Natural killer cell treated with Interleukin-12 subunit alpha and Interleukin-12 subunit beta and Interleukin-15 and Interleukin-18, amount 100 ng/mL, for 72 hours (primary cell): Measurements from ENCODE around the gene OOSP4A. TPM values are rescaled to one million over a fixed set of nuclear protein-coding genes. Genes with fewer than 3 reads are reported as not detected.
"Not testable (repeated sequence)": the region's sequence is repeated elsewhere in the genome, so short reads cannot be mapped to it uniquely, and the experiment has no call there.

Source experiments
- ATAC-seq, 2 donors: fragments of 150-1000 bp; cut with Tn5 transposase in 1 of 2; sonication (Bioruptor Pico), chemical (Tn5 transposase) in 1 of 2; 2 replicates each; pipeline ENCODE4 v1.10.0; 2021
- DNase-seq: peaks from one replicate; pipeline ENCODE4 v3.0.0; 2022; ENCODE audit warnings: low spot score
- H3K27ac Mint-ChIP-seq, 2 donors: 1 replicate in 1 of 2; 2 replicates in 1 of 2; pipeline ENCODE4 v1.8.0; 2022; ENCODE audit warnings: mixed read lengths in 2 of 2, mild to moderate bottlenecking in 1 of 2, moderate library complexity in 1 of 2
- H3K27me3 Mint-ChIP-seq, 2 donors: 1 replicate in 1 of 2; 2 replicates in 1 of 2; pipeline ENCODE4 v1.8.0; 2022; ENCODE audit warnings: mixed read lengths in 2 of 2
- H3K36me3 Mint-ChIP-seq: one replicate; pipeline ENCODE4 v1.8.0; 2022; ENCODE audit warnings: mixed read lengths
- H3K4me1 Mint-ChIP-seq, 2 donors: 1 replicate in 1 of 2; 2 replicates in 1 of 2; pipeline ENCODE4 v1.8.0; 2022; ENCODE audit warnings: low read depth in 2 of 2, mixed read lengths in 2 of 2, mild to moderate bottlenecking in 1 of 2
- H3K4me3 Mint-ChIP-seq: one replicate; pipeline ENCODE4 v1.8.0; 2022; ENCODE audit warnings: mixed read lengths
- H3K9me3 Mint-ChIP-seq: 2 replicates; pipeline ENCODE4 v1.8.0; 2022; ENCODE audit warnings: mixed read lengths
- total RNA-seq, 2 donors: library from RNA; stranded (reverse); gene quantifications; one replicate each; pipeline ENCODE4 v1.2.3, GENCODE V29; 2022

Gene OOSP4A
- total RNA-seq, 2 donors from 2014 or later: not detected

- no peak overlapping the region for H3K4me3 Mint-ChIP-seq
- H3K27ac Mint-ChIP-seq: no peak overlapping the region
- DNase-seq: no peak
- H3K9me3 Mint-ChIP-seq: no peaks in the 10 kb centered on the region
- ATAC-seq: no peak
- peaks cover 2 to 25% of the 10 kb centered on the region in 2 donors for H3K27me3 Mint-ChIP-seq
- H3K4me1 Mint-ChIP-seq: no peaks in the 10 kb centered on the region
- H3K36me3 Mint-ChIP-seq: no peaks in the 10 kb centered on the region
Measured at GRCh38 chr11:59957094-59957493, 6.7 kb upstream of the OOSP4A start.

GRCh38 chr11:59960502-59961381 lies 3.1 kb upstream of the OOSP4A start:
- H3K9me3 Mint-ChIP-seq: no peaks in the 10 kb centered on the region
- peaks cover 6 to 19% of the 10 kb centered on the region in 2 donors for H3K27me3 Mint-ChIP-seq
- ATAC-seq (peak; percentile 43 to 68), DNase-seq (no peak)
- no peak overlapping the region for H3K4me3 Mint-ChIP-seq
- H3K27ac Mint-ChIP-seq: no peak overlapping the region
- H3K36me3 Mint-ChIP-seq: no peaks in the 10 kb centered on the region
- no peaks in the 10 kb centered on the region for H3K4me1 Mint-ChIP-seq

DNA sequence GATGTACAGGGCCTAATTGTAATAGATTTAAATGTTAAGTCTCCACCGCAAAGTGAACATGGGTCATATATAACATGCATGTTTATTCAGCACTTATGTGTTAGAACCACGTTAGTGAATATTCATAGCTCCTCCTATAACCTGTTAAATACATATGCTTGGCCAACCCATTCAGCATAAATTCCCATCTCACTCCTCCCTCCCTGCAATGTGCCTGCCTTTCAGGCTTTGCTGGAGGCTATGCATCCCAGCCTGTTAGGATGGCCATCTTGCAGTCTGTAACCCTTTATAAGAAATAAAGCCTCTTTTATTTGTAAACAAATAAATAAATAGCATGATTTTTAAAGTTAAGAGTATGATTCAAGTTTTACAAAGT lies 1.7 kb upstream of the OOSP4A start:
- Mint-ChIP-seq H3K36me3 (no peaks in the 10 kb centered on the region), H3K9me3 (no peaks in the 10 kb centered on the region), H3K27ac (no peak overlapping the region), H3K4me1 (no peaks in the 10 kb centered on the region), H3K4me3 (no peak overlapping the region), H3K27me3 (peaks cover 4 to 9% of the 10 kb centered on the region in 2 donors)
- no peak for DNase-seq
- ATAC-seq: no peak

GRCh38 chr11:59965424-59965823 lies 1.6 kb downstream of the OOSP4A start:
- H3K27me3 Mint-ChIP-seq: peaks cover 0 to 4% of the 10 kb centered on the region in 2 donors
- no peak for DNase-seq
- ATAC-seq: no peak
- H3K9me3 Mint-ChIP-seq: no peaks in the 10 kb centered on the region
- no peaks in the 10 kb centered on the region for H3K36me3 Mint-ChIP-seq
- no peaks in the 10 kb centered on the region for H3K4me1 Mint-ChIP-seq
- no peak overlapping the region for H3K27ac Mint-ChIP-seq
- no peak overlapping the region for H3K4me3 Mint-ChIP-seq

GRCh38 chr11:59966201-59966600 lies 2.4 kb downstream of the OOSP4A start:
- H3K4me3 Mint-ChIP-seq: no peak overlapping the region
- DNase-seq: no peak
- H3K27ac Mint-ChIP-seq: no peak overlapping the region
- H3K36me3 Mint-ChIP-seq: no peaks in the 10 kb centered on the region
- peaks cover 0 to 4% of the 10 kb centered on the region in 2 donors for H3K27me3 Mint-ChIP-seq
- no peak for ATAC-seq
- no peaks in the 10 kb centered on the region for H3K4me1 Mint-ChIP-seq
- H3K9me3 Mint-ChIP-seq: no peaks in the 10 kb centered on the region

DNA sequence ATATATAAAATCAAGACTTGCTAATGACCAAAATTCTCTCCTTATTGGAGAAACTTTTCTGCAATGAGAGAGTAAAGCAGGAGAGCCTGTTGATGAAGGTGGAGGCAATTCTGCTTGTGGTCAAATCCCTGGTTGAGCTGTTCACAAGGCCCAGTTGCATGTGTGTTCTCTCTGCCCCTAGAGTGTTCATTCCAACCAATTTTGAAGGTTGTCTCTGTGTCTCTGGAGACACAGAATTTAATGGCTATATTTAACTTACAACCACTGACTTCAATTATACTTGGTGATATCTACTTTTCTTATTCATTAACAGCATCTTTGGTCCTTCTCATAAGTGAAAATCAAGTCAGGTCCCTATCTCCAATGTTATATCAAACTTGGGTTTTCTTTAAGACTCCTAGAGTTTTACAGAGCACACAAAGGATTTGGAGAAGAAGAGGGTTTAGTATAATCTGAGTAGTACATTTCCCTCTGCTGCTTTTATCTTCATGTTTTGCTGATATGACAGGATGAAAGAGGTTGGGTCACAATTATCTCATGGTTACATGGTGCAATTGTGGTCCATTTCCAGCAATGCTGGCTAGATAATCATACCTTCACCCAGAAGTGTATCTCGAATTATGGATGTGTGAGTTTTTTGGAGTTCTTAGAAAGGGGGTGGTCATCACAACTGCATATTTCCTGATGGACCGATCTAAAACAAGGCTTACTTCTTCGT lies 4.0 kb downstream of the OOSP4A start:
- no peaks in the 10 kb centered on the region for H3K9me3 Mint-ChIP-seq
- ATAC-seq: peak in 1 of 2 donors; percentile 54
- H3K4me3 Mint-ChIP-seq: no peak overlapping the region
- H3K36me3 Mint-ChIP-seq: no peaks in the 10 kb centered on the region
- no peak overlapping the region for H3K27ac Mint-ChIP-seq
- H3K4me1 Mint-ChIP-seq: no peaks in the 10 kb centered on the region
- peaks cover 0 to 4% of the 10 kb centered on the region in 2 donors for H3K27me3 Mint-ChIP-seq
- DNase-seq: no peak

DNA sequence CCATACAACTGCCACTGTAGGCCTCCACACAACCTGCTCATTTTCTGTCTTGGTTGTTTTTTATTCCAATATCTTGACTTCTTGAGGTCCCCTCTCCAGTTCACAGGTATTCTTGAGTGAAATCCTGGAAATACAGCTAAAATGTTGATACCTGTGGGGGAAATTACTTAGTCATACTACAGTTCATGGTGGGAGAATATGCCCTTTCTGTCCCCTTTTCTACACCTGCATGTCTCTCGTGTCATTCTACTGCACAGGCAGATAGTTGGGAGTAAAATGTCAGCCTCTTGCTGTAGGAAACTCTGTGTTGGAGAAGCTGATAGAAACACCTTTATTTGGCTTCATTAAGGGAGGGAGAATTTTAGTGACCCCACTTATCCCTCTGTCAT lies 4.6 kb downstream of the OOSP4A start:
- peaks cover 0 to 4% of the 10 kb centered on the region in 2 donors for H3K27me3 Mint-ChIP-seq
- H3K4me1 Mint-ChIP-seq: no peaks in the 10 kb centered on the region
- H3K27ac Mint-ChIP-seq: no peak overlapping the region

DNA sequence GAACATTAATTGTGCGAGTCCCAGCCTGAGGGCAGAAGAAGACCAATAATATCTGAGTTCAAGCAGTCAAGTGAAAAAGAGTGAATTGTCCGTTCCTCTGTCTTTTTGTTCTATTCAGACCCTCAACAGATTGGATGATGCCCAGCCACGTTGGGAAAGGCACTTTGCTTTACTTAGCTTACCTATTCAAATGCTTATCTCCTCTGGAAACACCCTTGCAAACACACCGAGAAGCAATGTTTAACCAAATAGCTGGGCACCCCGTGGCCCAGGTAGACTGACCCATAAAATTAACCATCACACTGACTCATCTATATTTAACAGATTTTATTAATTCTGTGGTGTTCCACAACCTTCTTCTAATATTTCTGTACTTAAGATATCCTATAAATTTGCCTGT lies 9.3 kb downstream of the OOSP4A start:
- Mint-ChIP-seq H3K27me3 (no peaks in the 10 kb centered on the region), H3K36me3 (no peaks in the 10 kb centered on the region), H3K9me3 (no peaks in the 10 kb centered on the region), H3K4me3 (no peak overlapping the region), H3K4me1 (no peaks in the 10 kb centered on the region), H3K27ac (no peak overlapping the region)
- DNase-seq (no peak), ATAC-seq (no peak)

More for the DNA sequence above, 4.6 kb downstream of the OOSP4A start:
- Mint-ChIP-seq H3K4me3 (no peak overlapping the region), H3K36me3 (no peaks in the 10 kb centered on the region), H3K9me3 (no peaks in the 10 kb centered on the region)
- ATAC-seq (no peak), DNase-seq (no peak)

GRCh38 chr11:59981106-59981770 lies 17.4 kb downstream of the OOSP4A start:
- H3K27ac Mint-ChIP-seq: no peak overlapping the region
- no peaks in the 10 kb centered on the region for H3K4me1 Mint-ChIP-seq
- peaks cover 12 to 18% of the 10 kb centered on the region in 2 donors for H3K27me3 Mint-ChIP-seq
- peaks cover 4% of the 10 kb centered on the region for H3K9me3 Mint-ChIP-seq
- H3K36me3 Mint-ChIP-seq: no peaks in the 10 kb centered on the region
- no peak overlapping the region for H3K4me3 Mint-ChIP-seq
- DNase-seq (no peak), ATAC-seq (no peak)

- not testable (repeated sequence) for H3K9me3 Mint-ChIP-seq, ATAC-seq, H3K4me3 Mint-ChIP-seq, H3K27ac Mint-ChIP-seq, H3K36me3 Mint-ChIP-seq, H3K4me1 Mint-ChIP-seq, DNase-seq
- H3K27me3 Mint-ChIP-seq: peaks cover 12 to 18% of the 10 kb centered on the region in 2 donors
Measured at GRCh38 chr11:59982037-59982436, 18.2 kb downstream of the OOSP4A start.

DNA sequence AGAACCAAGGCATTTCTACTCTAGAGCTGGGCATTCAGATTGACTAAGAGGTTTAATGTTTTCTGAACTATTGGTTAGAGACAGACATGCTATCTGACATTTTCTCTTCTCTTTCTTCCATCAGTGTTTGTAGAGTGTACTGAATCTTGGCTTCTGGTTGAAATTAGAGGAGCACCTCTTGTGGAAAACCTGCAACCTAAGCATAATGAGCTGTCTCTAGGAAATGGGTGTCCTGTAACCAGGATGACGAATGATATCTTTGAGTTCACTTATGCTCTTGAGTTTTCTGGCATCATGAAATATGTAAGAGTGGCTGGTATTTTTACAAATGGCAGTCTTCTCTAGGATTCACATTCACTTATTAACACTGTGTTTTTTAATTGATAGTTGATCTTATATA lies 19.4 kb downstream of the OOSP4A start:
- DNase-seq (no peak), ATAC-seq (no peak)
- H3K4me3 Mint-ChIP-seq: no peak overlapping the region
- H3K27ac Mint-ChIP-seq: no peak overlapping the region
- H3K4me1 Mint-ChIP-seq: no peaks in the 10 kb centered on the region
- H3K36me3 Mint-ChIP-seq: no peaks in the 10 kb centered on the region
- H3K9me3 Mint-ChIP-seq: peaks cover 4% of the 10 kb centered on the region
- peaks cover 12 to 18% of the 10 kb centered on the region in 2 donors for H3K27me3 Mint-ChIP-seq

GRCh38 chr11:59984368-59984767 lies 20.5 kb downstream of the OOSP4A start:
- Mint-ChIP-seq H3K4me1 (no peaks in the 10 kb centered on the region), H3K27ac (no peak overlapping the region), H3K36me3 (peaks cover 5% of the 10 kb centered on the region), H3K9me3 (peaks cover 10% of the 10 kb centered on the region), H3K4me3 (no peak overlapping the region), H3K27me3 (peaks cover 8 to 18% of the 10 kb centered on the region in 2 donors)
- ATAC-seq (no peak), DNase-seq (no peak)

GRCh38 chr11:59990421-59990820 lies 26.6 kb downstream of the OOSP4A start:
- Mint-ChIP-seq H3K27ac (no peak overlapping the region), H3K27me3 (peaks cover 3 to 24% of the 10 kb centered on the region in 2 donors), H3K4me1 (no peaks in the 10 kb centered on the region), H3K36me3 (peaks cover 11% of the 10 kb centered on the region), H3K4me3 (no peak overlapping the region), H3K9me3 (peaks cover 22% of the 10 kb centered on the region)
- no peak for DNase-seq
- ATAC-seq: no peak

DNA sequence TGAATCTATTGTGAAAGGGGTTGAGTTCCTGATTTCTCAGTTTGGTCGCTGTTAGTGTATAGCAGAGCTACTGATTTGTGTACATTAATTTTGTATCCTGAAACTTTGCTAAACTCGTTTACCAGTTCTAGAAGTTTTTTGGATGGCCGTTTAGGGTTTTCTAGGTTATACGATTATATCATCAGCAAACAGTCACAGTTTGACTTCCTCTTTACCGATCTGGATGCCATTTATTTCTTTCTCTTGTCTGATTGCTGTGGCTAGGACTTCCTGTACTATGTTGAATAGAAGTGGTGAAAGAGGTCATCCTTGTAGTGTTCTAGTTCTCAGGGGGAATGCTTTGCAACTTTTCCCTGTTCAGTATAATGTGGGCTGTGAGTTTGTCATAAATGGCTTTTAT lies 28.6 kb downstream of the OOSP4A start:
- DNase-seq: no peak
- ATAC-seq: no peak
- Mint-ChIP-seq H3K4me3 (no peak overlapping the region), H3K9me3 (peaks cover 22% of the 10 kb centered on the region), H3K27ac (no peak overlapping the region), H3K27me3 (peaks cover 3 to 24% of the 10 kb centered on the region in 2 donors), H3K36me3 (peaks cover 11% of the 10 kb centered on the region), H3K4me1 (no peaks in the 10 kb centered on the region)
